Progenitor cell of endocrine pancreas (in vitro differentiated cells): ENCODE measurements around the gene FAM25G. TPM values are rescaled to one million over a fixed set of nuclear protein-coding genes. Genes with fewer than 3 reads are reported as not detected.
"Not testable (repeated sequence)": the region's sequence is repeated elsewhere in the genome, so short reads cannot be mapped to it uniquely, and the experiment has no call there.

Experiments used
- DNase-seq: peaks from one replicate; pipeline ENCODE4 v3.0.0; 2021; ENCODE audit warnings: low spot score; ENCODE audit not compliant: unreplicated experiment
- H3K27ac Mint-ChIP-seq: 2 replicates; pipeline ENCODE4 v1.8.0; 2021; ENCODE audit warnings: mild to moderate bottlenecking, moderate library complexity, mixed read lengths
- H3K27me3 Mint-ChIP-seq: 2 replicates; pipeline ENCODE4 v1.8.0; 2021; ENCODE audit warnings: mixed read lengths
- H3K36me3 Mint-ChIP-seq: 2 replicates; pipeline ENCODE4 v1.8.0; 2022; ENCODE audit warnings: mixed read lengths; ENCODE audit not compliant: insufficient read depth
- H3K4me1 Mint-ChIP-seq: 2 replicates; pipeline ENCODE4 v1.8.0; 2021; ENCODE audit warnings: low read depth, mixed read lengths
- H3K4me3 Mint-ChIP-seq: 2 replicates; pipeline ENCODE4 v1.8.0; 2021; ENCODE audit warnings: low read depth, mild to moderate bottlenecking, moderate library complexity, mixed read lengths
- H3K9me3 Mint-ChIP-seq: 2 replicates; pipeline ENCODE4 v1.8.0; 2021; ENCODE audit warnings: low read depth, mixed read lengths
- long read RNA-seq: library from polyadenylated mRNA; unstranded; transcript quantifications from one replicate; pipeline ENCODE4 v2.0.0, GENCODE V29; 2020
- total RNA-seq: library from RNA; stranded (reverse); gene quantifications from 2 replicates; pipeline ENCODE4 v1.2.1, GENCODE V29; 2021

Gene FAM25G
- not detected in 2 replicates for total RNA-seq
- long read RNA-seq = 0 reads

GRCh38 chr10:47491600-47491999, at the start of gene FAM25G:
Gene FAM25G (minus strand): TSS chr10:47491700. CDS start chr10:47491674, 26 bp downstream.
- not testable (repeated sequence) for H3K9me3 Mint-ChIP-seq, H3K4me1 Mint-ChIP-seq, H3K36me3 Mint-ChIP-seq, H3K4me3 Mint-ChIP-seq, DNase-seq, H3K27me3 Mint-ChIP-seq, H3K27ac Mint-ChIP-seq

GRCh38 chr10:47536430-47536829, 44.9 kb upstream of the FAM25G start:
- H3K36me3 Mint-ChIP-seq, H3K4me1 Mint-ChIP-seq, H3K27me3 Mint-ChIP-seq, H3K9me3 Mint-ChIP-seq, DNase-seq, H3K4me3 Mint-ChIP-seq: not testable (repeated sequence)
- H3K27ac Mint-ChIP-seq = peak overlapping the region; percentile 18

GRCh38 chr10:47523475-47523874, 32.0 kb upstream of the FAM25G start, which contains the start of gene AGAP9:
Gene AGAP9 (minus strand): TSS chr10:47523638. CDS start chr10:47523526, 112 bp downstream.
- not testable (repeated sequence) for H3K36me3 Mint-ChIP-seq, H3K4me1 Mint-ChIP-seq, H3K27ac Mint-ChIP-seq, H3K27me3 Mint-ChIP-seq, H3K9me3 Mint-ChIP-seq, H3K4me3 Mint-ChIP-seq, DNase-seq

GRCh38 chr10:47502313-47502712, 10.8 kb upstream of the FAM25G start:
- not testable (repeated sequence) for H3K27ac Mint-ChIP-seq, H3K4me1 Mint-ChIP-seq, H3K9me3 Mint-ChIP-seq, H3K27me3 Mint-ChIP-seq, H3K4me3 Mint-ChIP-seq, DNase-seq, H3K36me3 Mint-ChIP-seq

- H3K4me1 Mint-ChIP-seq, H3K36me3 Mint-ChIP-seq, H3K4me3 Mint-ChIP-seq, DNase-seq, H3K9me3 Mint-ChIP-seq, H3K27me3 Mint-ChIP-seq, H3K27ac Mint-ChIP-seq: not testable (repeated sequence)
Observed at GRCh38 chr10:47494226-47494625, 2.7 kb upstream of the FAM25G start.

GRCh38 chr10:47489630-47490029, 1.9 kb downstream of the FAM25G start:
- H3K27ac Mint-ChIP-seq, H3K9me3 Mint-ChIP-seq, DNase-seq, H3K4me3 Mint-ChIP-seq, H3K36me3 Mint-ChIP-seq, H3K4me1 Mint-ChIP-seq, H3K27me3 Mint-ChIP-seq: not testable (repeated sequence)

GRCh38 chr10:47485943-47486342, 5.6 kb downstream of the FAM25G start:
- not testable (repeated sequence) for H3K27ac Mint-ChIP-seq, DNase-seq, H3K27me3 Mint-ChIP-seq, H3K9me3 Mint-ChIP-seq, H3K4me1 Mint-ChIP-seq, H3K4me3 Mint-ChIP-seq, H3K36me3 Mint-ChIP-seq

GRCh38 chr10:47484786-47485185, 6.7 kb downstream of the FAM25G start:
- H3K27me3 Mint-ChIP-seq, H3K27ac Mint-ChIP-seq, DNase-seq, H3K9me3 Mint-ChIP-seq, H3K36me3 Mint-ChIP-seq, H3K4me3 Mint-ChIP-seq, H3K4me1 Mint-ChIP-seq: not testable (repeated sequence)

GRCh38 chr10:47483923-47484322, 7.6 kb downstream of the FAM25G start, which contains the start of gene ANXA8:
Gene ANXA8 (minus strand): TSS chr10:47484115. CDS start chr10:47483933, 182 bp downstream.
- not testable (repeated sequence) for H3K4me3 Mint-ChIP-seq, DNase-seq, H3K9me3 Mint-ChIP-seq, H3K36me3 Mint-ChIP-seq, H3K27me3 Mint-ChIP-seq, H3K27ac Mint-ChIP-seq, H3K4me1 Mint-ChIP-seq

GRCh38 chr10:47482367-47482766, 9.1 kb downstream of the FAM25G start:
- H3K36me3 Mint-ChIP-seq, H3K4me3 Mint-ChIP-seq, H3K27ac Mint-ChIP-seq, H3K9me3 Mint-ChIP-seq, H3K4me1 Mint-ChIP-seq, H3K27me3 Mint-ChIP-seq, DNase-seq: not testable (repeated sequence)

- H3K27ac Mint-ChIP-seq, H3K4me3 Mint-ChIP-seq, H3K36me3 Mint-ChIP-seq, H3K9me3 Mint-ChIP-seq, DNase-seq, H3K27me3 Mint-ChIP-seq, H3K4me1 Mint-ChIP-seq: not testable (repeated sequence)
Observed at GRCh38 chr10:47481768-47482181, 9.7 kb downstream of the FAM25G start.

- H3K4me3 Mint-ChIP-seq, DNase-seq, H3K9me3 Mint-ChIP-seq, H3K4me1 Mint-ChIP-seq, H3K36me3 Mint-ChIP-seq, H3K27me3 Mint-ChIP-seq, H3K27ac Mint-ChIP-seq: not testable (repeated sequence)
Observed at GRCh38 chr10:47481182-47481766, 10.2 kb downstream of the FAM25G start.

GRCh38 chr10:47480133-47480532, 11.4 kb downstream of the FAM25G start:
- H3K4me1 Mint-ChIP-seq, H3K27ac Mint-ChIP-seq, H3K27me3 Mint-ChIP-seq, H3K4me3 Mint-ChIP-seq, DNase-seq, H3K36me3 Mint-ChIP-seq, H3K9me3 Mint-ChIP-seq: not testable (repeated sequence)

- not testable (repeated sequence) for H3K9me3 Mint-ChIP-seq, H3K4me3 Mint-ChIP-seq, H3K4me1 Mint-ChIP-seq, H3K36me3 Mint-ChIP-seq, H3K27ac Mint-ChIP-seq, DNase-seq, H3K27me3 Mint-ChIP-seq
Observed at GRCh38 chr10:47478114-47478513, 13.4 kb downstream of the FAM25G start.
